Gastroesophageal sphincter (tissue), 3 donors: Measurements from ENCODE around the gene ZMIZ1.

ENCODE experiments used
- EP300 ChIP-seq: sonication (generic); formaldehyde crosslinking; IDR thresholded peaks from one replicate; pipeline ENCODE4 v1.6.1; 2017; ENCODE audit warnings: antibody characterized with exemption, mild to moderate bottlenecking
- POLR2AphosphoS5 ChIP-seq: sonication (generic); formaldehyde crosslinking; IDR thresholded peaks from one replicate; pipeline ENCODE4 v1.6.1; 2017; ENCODE audit warnings: antibody characterized with exemption
- TF ChIP-seq, protein P1 (sequence below), 4 experiments: fragments of 200-600 bp in 2 of 4; fragments of 450-650 bp in 2 of 4; sonication (generic) in 1 of 4; IDR thresholded peaks; one replicate each; pipeline ENCODE4 v1.5.1; 2017 to 2019; ENCODE audit warnings: antibody characterized with exemption in 4 of 4, mild to moderate bottlenecking in 2 of 4, moderate library complexity in 2 of 4

DNA sequence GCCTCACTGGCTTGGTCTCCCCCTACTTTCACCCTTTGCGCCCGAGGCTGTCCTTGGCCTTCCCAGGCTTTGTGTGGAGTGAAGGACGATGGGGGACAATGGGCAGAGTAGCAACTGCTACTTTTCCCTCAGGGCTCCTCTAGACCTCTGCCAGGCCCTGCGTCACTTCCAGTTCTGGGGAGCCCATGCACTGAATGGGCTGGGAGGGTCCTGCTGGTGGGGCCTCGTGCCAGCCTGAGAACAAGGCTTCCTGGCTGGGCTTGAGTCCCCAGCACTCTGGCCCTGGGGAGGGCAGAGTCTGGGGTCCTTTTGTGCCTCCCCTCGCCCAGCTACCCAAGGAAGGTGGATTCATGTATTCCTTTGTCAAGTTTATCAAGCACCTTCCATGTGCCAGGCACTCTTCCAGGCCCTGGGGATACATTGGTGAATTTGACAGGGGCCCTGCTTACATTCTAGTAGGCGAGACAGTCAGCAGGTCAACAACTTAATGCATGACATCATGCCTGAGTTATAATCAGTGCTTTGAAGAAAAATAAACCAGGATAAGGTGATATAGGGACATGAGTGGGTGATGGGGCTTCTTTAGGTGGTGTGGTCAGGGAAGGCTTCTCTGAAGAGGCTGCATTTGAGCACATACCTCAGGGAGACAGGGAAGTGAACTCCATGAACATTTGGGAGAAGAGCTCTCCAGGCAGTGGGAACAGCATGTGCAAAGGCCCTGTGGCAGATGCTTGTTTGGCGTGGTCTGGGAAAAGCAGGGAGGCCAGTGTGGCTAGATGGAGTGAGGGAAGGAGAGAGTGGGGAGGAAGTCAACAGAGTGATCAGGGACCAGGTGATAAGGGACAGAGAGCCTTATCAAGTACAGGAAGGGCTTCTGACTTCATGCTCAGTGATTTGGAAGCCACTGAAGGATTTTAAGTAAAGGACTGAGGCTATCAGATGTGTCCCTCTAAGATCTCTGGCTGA, 14.1 kb downstream of the ZMIZ1 start:
- TF ChIP-seq, protein P1, sequence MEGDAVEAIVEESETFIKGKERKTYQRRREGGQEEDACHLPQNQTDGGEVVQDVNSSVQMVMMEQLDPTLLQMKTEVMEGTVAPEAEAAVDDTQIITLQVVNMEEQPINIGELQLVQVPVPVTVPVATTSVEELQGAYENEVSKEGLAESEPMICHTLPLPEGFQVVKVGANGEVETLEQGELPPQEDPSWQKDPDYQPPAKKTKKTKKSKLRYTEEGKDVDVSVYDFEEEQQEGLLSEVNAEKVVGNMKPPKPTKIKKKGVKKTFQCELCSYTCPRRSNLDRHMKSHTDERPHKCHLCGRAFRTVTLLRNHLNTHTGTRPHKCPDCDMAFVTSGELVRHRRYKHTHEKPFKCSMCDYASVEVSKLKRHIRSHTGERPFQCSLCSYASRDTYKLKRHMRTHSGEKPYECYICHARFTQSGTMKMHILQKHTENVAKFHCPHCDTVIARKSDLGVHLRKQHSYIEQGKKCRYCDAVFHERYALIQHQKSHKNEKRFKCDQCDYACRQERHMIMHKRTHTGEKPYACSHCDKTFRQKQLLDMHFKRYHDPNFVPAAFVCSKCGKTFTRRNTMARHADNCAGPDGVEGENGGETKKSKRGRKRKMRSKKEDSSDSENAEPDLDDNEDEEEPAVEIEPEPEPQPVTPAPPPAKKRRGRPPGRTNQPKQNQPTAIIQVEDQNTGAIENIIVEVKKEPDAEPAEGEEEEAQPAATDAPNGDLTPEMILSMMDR (IDR thresholded peaks at IDR 0.05), result no peak
- no peak for TF ChIP-seq POLR2AphosphoS5
- no peak for TF ChIP-seq EP300
